ENCODE data around the gene ERGIC1. TPM values are rescaled to one million over a fixed set of nuclear protein-coding genes. Genes with fewer than 3 reads are reported as not detected.

Gene ERGIC1
- total RNA-seq, 1 donor from 2014 or later = 158 TPM

DNA sequence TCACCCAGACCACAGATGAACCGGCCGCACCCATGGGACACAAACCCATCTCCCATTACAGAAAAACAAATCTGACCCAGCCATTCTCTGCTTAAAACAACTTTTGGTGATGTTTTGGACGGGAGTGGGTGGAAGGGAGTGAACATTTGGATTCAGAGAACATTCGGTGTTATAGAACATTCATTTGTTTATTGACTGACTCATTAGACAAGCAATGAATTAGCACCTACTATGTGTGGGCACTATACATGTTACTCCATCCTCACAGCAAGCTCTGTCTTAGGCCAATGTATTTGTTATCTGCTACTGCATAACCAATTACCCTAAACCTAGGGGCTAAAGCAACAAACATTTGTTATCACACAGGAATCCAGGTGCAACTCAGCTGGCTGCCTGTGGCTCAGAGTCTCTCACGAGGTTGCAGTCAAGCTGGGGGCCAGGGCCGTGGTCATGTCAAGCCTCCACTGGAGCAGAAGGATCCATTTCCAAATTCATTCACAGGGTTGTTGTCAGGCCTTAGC, 5.1 kb upstream of the ERGIC1 start:
- H3K27ac Mint-ChIP-seq = no peak overlapping the region
- H3K27me3 Mint-ChIP-seq = no peaks in the 10 kb centered on the region
- H3K4me3 Mint-ChIP-seq (ENCODE audit: low read depth) = no peak overlapping the region

GRCh38 chr5:172830275-172830799, 3.7 kb upstream of the ERGIC1 start:
- peak overlapping the region; percentile 56 for H3K27ac Mint-ChIP-seq
- no peak for DNase-seq (ENCODE audit: low spot score, unreplicated experiment)
- peaks cover 15% of the 10 kb centered on the region for H3K9me3 Mint-ChIP-seq (ENCODE audit: low read depth)
- TF ChIP-seq, protein P1, sequence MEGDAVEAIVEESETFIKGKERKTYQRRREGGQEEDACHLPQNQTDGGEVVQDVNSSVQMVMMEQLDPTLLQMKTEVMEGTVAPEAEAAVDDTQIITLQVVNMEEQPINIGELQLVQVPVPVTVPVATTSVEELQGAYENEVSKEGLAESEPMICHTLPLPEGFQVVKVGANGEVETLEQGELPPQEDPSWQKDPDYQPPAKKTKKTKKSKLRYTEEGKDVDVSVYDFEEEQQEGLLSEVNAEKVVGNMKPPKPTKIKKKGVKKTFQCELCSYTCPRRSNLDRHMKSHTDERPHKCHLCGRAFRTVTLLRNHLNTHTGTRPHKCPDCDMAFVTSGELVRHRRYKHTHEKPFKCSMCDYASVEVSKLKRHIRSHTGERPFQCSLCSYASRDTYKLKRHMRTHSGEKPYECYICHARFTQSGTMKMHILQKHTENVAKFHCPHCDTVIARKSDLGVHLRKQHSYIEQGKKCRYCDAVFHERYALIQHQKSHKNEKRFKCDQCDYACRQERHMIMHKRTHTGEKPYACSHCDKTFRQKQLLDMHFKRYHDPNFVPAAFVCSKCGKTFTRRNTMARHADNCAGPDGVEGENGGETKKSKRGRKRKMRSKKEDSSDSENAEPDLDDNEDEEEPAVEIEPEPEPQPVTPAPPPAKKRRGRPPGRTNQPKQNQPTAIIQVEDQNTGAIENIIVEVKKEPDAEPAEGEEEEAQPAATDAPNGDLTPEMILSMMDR (IDR thresholded peaks at IDR 0.05; ENCODE audit: unreplicated experiment) = no peak
- H3K4me1 Mint-ChIP-seq (ENCODE audit: low read depth) = peaks cover 19% of the 10 kb centered on the region
- no peaks in the 10 kb centered on the region for H3K27me3 Mint-ChIP-seq
- peaks cover 1% of the 10 kb centered on the region for H3K36me3 Mint-ChIP-seq (ENCODE audit: insufficient read depth)
- no peak overlapping the region for H3K4me3 Mint-ChIP-seq (ENCODE audit: low read depth)

More for the DNA sequence above, 5.1 kb upstream of the ERGIC1 start:
- peaks cover 18% of the 10 kb centered on the region for H3K9me3 Mint-ChIP-seq (ENCODE audit: low read depth)
- TF ChIP-seq, protein P1 (IDR thresholded peaks at IDR 0.05; ENCODE audit: unreplicated experiment) = no peak
- H3K4me1 Mint-ChIP-seq (ENCODE audit: low read depth) = peaks cover 16% of the 10 kb centered on the region
- peaks cover 1% of the 10 kb centered on the region for H3K36me3 Mint-ChIP-seq (ENCODE audit: insufficient read depth)
- DNase-seq (ENCODE audit: low spot score, unreplicated experiment) = no peak

DNA sequence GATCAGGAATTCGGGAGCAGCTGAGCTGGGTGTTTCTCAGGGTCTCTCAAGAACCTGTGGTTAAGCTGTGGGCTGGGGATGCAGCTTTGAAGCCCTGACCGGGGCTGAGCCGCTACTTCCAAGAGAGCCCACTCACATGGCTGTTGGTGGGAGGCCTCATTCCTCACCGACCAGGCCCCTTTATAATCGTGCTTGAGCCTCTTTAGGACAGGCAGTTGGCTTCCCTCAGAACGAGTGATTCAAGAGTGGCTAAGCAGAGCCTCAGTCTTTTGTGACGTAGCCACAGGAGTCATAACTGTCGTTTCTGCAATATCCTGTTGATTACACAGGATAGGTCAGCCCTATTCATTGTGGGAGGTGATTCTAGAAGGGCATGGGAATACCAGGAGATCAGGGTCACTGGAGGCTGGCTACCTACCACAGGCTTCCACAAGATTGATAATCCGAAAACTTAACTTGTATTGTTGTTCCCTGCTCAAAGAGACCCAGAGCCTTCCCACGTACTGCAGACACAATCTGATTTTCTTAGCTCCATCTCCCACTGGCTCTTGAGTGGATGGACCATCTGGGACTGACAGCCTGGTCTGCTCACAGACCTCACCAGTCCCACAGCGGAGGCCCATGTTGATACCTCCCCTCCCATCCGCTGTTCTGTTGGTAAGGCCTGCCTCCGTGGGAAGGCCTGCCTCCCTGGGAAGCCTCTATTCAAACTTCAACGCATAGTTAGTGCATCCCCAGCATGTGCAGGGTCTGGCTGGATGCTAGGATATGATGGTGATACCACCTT, 3.0 kb upstream of the ERGIC1 start:
- no peaks in the 10 kb centered on the region for H3K27me3 Mint-ChIP-seq
- peaks cover 25% of the 10 kb centered on the region for H3K4me1 Mint-ChIP-seq (ENCODE audit: low read depth)
- TF ChIP-seq, protein P1 (IDR thresholded peaks at IDR 0.05; ENCODE audit: unreplicated experiment) = no peak
- no peak overlapping the region for H3K27ac Mint-ChIP-seq
- H3K9me3 Mint-ChIP-seq (ENCODE audit: low read depth) = peaks cover 8% of the 10 kb centered on the region
- peaks cover 1% of the 10 kb centered on the region for H3K36me3 Mint-ChIP-seq (ENCODE audit: insufficient read depth)
- no peak for DNase-seq (ENCODE audit: low spot score, unreplicated experiment)
- no peak overlapping the region for H3K4me3 Mint-ChIP-seq (ENCODE audit: low read depth)

GRCh38 chr5:172832383-172833315, 1.4 kb upstream of the ERGIC1 start:
- no peak overlapping the region for H3K27ac Mint-ChIP-seq
- peaks cover 38% of the 10 kb centered on the region for H3K4me1 Mint-ChIP-seq (ENCODE audit: low read depth)
- H3K4me3 Mint-ChIP-seq (ENCODE audit: low read depth) = peak overlapping the region; percentile 83
- H3K9me3 Mint-ChIP-seq (ENCODE audit: low read depth) = no peaks in the 10 kb centered on the region
- TF ChIP-seq, protein P1 (IDR thresholded peaks at IDR 0.05; ENCODE audit: unreplicated experiment) = no peak
- no peaks in the 10 kb centered on the region for H3K27me3 Mint-ChIP-seq
- H3K36me3 Mint-ChIP-seq (ENCODE audit: insufficient read depth) = no peaks in the 10 kb centered on the region
- DNase-seq (ENCODE audit: low spot score, unreplicated experiment) = no peak

DNA sequence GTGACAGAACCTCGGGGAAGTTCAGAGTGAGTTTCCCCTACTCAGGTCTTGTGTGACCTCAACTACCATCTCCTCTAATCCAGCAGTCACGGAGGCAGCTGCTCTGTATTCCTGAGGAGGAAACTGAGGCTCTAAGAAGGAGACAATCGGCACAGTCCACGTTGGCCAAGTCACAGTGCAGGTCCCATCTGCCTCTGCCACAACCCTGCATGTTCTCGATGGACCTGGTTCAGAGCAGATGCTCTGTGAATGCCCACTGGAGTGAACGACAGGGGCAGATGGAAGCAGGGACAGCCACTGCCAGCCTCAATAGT, 722 bp upstream of the ERGIC1 start:
- Mint-ChIP-seq H3K9me3 (ENCODE audit: low read depth) (no peaks in the 10 kb centered on the region), H3K27me3 (no peaks in the 10 kb centered on the region), H3K36me3 (ENCODE audit: insufficient read depth) (no peaks in the 10 kb centered on the region), H3K27ac (peak overlapping the region; percentile 49), H3K4me3 (ENCODE audit: low read depth) (peak overlapping the region; percentile 83), H3K4me1 (ENCODE audit: low read depth) (peaks cover 44% of the 10 kb centered on the region)
- no peak for DNase-seq (ENCODE audit: low spot score, unreplicated experiment)
- TF ChIP-seq, protein P1 (IDR thresholded peaks at IDR 0.05; ENCODE audit: unreplicated experiment) = no peak
